GM23248 (cell line): ENCODE data around the gene SMCO2. TPM values are rescaled to one million over a fixed set of nuclear protein-coding genes. Genes with fewer than 3 reads are reported as not detected.
"Not testable (repeated sequence)": the region's sequence is repeated elsewhere in the genome, so short reads cannot be mapped to it uniquely, and the experiment has no call there.

ENCODE experiments used
- DNase-seq: peaks from one replicate; pipeline ENCODE4 v3.0.0-alpha.2; 2015
- H2AFZ ChIP-seq: fragments of 200-600 bp; sonication (generic); 2 replicates; pipeline ENCODE4 v1.6.1; 2016; ENCODE audit warnings: antibody characterized with exemption
- H3F3A ChIP-seq: fragments of 200-600 bp; sonication (generic); 2 replicates; pipeline ENCODE4 v1.6.1; 2016; ENCODE audit warnings: mild to moderate bottlenecking, antibody characterized with exemption, mixed run types; ENCODE audit not compliant: insufficient read depth
- H3K27ac ChIP-seq: fragments of 200-600 bp; sonication (generic); 2 replicates; pipeline ENCODE4 v1.5.1; 2016; ENCODE audit warnings: mild to moderate bottlenecking
- H3K27me3 ChIP-seq: fragments of 200-600 bp; sonication (generic); replicated peaks from 2 replicates; pipeline ENCODE4 v1.6.1; 2016; ENCODE audit warnings: mild to moderate bottlenecking; ENCODE audit not compliant: insufficient read depth
- H3K36me3 ChIP-seq: fragments of 200-600 bp; sonication (generic); 2 replicates; pipeline ENCODE4 v1.6.1; 2016; ENCODE audit warnings: low read depth, mild to moderate bottlenecking
- H3K4me1 ChIP-seq: fragments of 200-600 bp; sonication (generic); 2 replicates; pipeline ENCODE4 v1.6.1; 2016; ENCODE audit warnings: mild to moderate bottlenecking; ENCODE audit not compliant: insufficient read depth
- H3K4me2 ChIP-seq: fragments of 200-600 bp; sonication (generic); one replicate; pipeline ENCODE4 v1.6.1; 2016; ENCODE audit warnings: mild to moderate bottlenecking; ENCODE audit not compliant: unreplicated experiment
- H3K4me3 ChIP-seq: fragments of 200-600 bp; sonication (generic); 2 replicates; pipeline ENCODE4 v1.5.1; 2016; ENCODE audit warnings: mild to moderate bottlenecking
- H3K79me2 ChIP-seq: fragments of 200-600 bp; sonication (generic); 2 replicates; pipeline ENCODE4 v1.6.1; 2016; ENCODE audit warnings: mild to moderate bottlenecking; ENCODE audit not compliant: insufficient read depth
- H3K9ac ChIP-seq: fragments of 200-600 bp; sonication (generic); 2 replicates; pipeline ENCODE4 v1.6.1; 2016; ENCODE audit warnings: mild to moderate bottlenecking
- H3K9me2 ChIP-seq: fragments of 200-600 bp; sonication (generic); 2 replicates; pipeline ENCODE4 v1.6.1; 2016; ENCODE audit warnings: mixed run types, mild to moderate bottlenecking, moderate library complexity; ENCODE audit not compliant: insufficient read depth
- H3K9me3 ChIP-seq: fragments of 200-600 bp; sonication (generic); one replicate; pipeline ENCODE4 v1.6.1; 2017; ENCODE audit warnings: low read depth
- H4K20me1 ChIP-seq: fragments of 200-600 bp; sonication (generic); 2 replicates; pipeline ENCODE4 v1.6.0; 2016; ENCODE audit not compliant: insufficient read depth
- EZH2 ChIP-seq: fragments of 200-600 bp; sonication (generic); IDR thresholded peaks from 2 replicates; pipeline ENCODE4 v1.6.1; 2018; ENCODE audit warnings: antibody characterized with exemption, mild to moderate bottlenecking; ENCODE audit not compliant: insufficient read depth, poor library complexity, severe bottlenecking
- EZH2phosphoT487 ChIP-seq: fragments of 200-600 bp; sonication (generic); IDR thresholded peaks from 2 replicates; pipeline ENCODE4 v1.6.1; 2018; ENCODE audit warnings: antibody characterized with exemption, moderate library complexity, mild to moderate bottlenecking, low read depth; ENCODE audit not compliant: insufficient read depth
- WGBS, 2 experiments: methylation state at CpG; one replicate each; pipeline ENCODE4 v1.1.6; 2015 to 2017; ENCODE audit warnings: low lambda C conversion rate in 2 of 2, low coverage in 1 of 2; ENCODE audit errors: missing lambda C conversion rate in 2 of 2; 5-methylcytosine and 5-hydroxymethylcytosine counted together
- in situ Hi-C: fragments of 300-500 bp; cut with MboI; formaldehyde crosslinking; loops from 2 replicates; pipeline ENCODE4 v1.15.0; 2020
- polyA plus RNA-seq: library from polyadenylated mRNA; unstranded; fragments of >200 nt; fragmentation: Nextera tagmentation; extraction: Ambion mirVana; gene quantifications from 2 replicates; pipeline ENCODE4 v1.2.1, GENCODE V29; 2016
- total RNA-seq: library from RNA; depleted of rRNA; stranded (reverse); fragments of >200 nt; shearing (Covaris generic); gene quantifications from 2 replicates; pipeline ENCODE4 v1.2.3, GENCODE V29; 2014

The SMCO2 gene
- total and polyA plus RNA-seq, 2 experiments from 2014 or later: not detected

DNA sequence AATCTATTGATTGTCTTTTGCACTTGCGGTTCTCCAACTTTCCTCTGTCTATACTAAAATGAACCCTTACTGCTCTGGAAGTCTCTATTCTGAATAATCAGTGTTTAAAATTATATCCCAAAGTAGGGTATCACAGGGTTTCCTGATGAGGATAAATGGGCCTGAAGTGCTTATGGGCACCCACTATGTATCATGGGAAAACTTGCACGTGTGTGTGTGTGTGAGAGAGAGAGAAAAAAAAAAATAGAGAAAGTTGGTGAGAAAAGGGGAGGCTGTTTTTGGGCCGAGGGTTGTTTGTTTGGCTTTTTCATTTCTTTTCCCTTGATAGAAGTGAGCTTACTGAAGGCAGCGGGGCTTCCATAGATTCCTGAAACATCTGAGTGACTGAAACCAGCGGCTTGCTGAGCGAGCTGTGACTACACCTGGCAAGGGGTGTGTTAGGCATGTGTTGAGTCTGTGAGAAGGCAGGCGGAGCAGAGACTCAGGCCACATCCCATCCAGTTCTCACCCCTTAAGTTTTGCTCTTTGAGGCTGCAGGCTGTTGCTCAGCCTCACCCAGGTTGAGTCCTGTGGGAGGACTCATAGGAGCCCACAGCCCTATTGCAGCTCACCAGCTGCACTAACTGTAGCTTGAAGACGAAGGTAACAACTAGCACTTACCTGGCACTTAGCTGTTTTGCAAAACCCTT is 94.6 kb downstream of the SMCO2 start:
- Histone ChIP-seq H2AFZ (no peak overlapping the region), H3K9me2 (no peaks in the 10 kb centered on the region), H3K9me3 (no peaks in the 10 kb centered on the region), H3K9ac (no peak overlapping the region), H3K27ac (peak overlapping the region; percentile 90), H3K4me3 (no peak overlapping the region), H3F3A (peaks cover 51% of the 10 kb centered on the region), H4K20me1 (no peaks in the 10 kb centered on the region), H3K4me2 (no peak overlapping the region), H3K4me1 (peaks cover 58% of the 10 kb centered on the region), H3K79me2 (peaks cover 99% of the 10 kb centered on the region), H3K36me3 (no peaks in the 10 kb centered on the region), H3K27me3 (no peaks in the 10 kb centered on the region)
- no peak for TF ChIP-seq EZH2
- TF ChIP-seq EZH2phosphoT487: no peak
- DNase-seq: no peak
- 83 to 85% methylated on average over 8 of the region's 8 CpGs for WGBS, 2 experiments
- in situ Hi-C loops: no loop called here

DNA sequence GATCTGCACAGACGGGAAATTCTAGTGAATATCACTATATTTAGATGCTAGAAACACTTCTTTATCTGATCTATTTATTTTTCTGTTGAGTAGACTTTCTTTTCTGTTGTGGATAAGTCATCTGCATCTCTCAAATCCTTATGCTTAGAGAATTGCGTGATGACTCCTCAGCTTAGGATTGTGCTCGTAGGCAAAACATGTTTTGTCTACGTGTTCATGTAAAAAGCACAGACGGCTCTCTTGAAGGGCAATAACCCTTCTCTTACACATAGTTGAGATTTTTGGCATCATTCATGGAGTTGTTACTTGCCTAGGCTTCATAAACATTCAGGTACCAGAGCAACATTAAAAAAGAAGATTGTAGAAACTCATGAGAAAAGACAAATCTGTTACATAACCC is 96.1 kb downstream of the SMCO2 start:
- Histone ChIP-seq H3K9me2 (no peaks in the 10 kb centered on the region), H2AFZ (no peak overlapping the region), H3K27me3 (no peaks in the 10 kb centered on the region), H3K36me3 (no peaks in the 10 kb centered on the region), H4K20me1 (no peaks in the 10 kb centered on the region), H3F3A (peaks cover 48% of the 10 kb centered on the region), H3K4me2 (peak overlapping the region; percentile 79), H3K9ac (peak overlapping the region; percentile 61), H3K27ac (peak overlapping the region; percentile 90), H3K79me2 (peaks cover 99% of the 10 kb centered on the region), H3K4me3 (peak overlapping the region; percentile 47), H3K4me1 (peaks cover 54% of the 10 kb centered on the region), H3K9me3 (no peaks in the 10 kb centered on the region)
- in situ Hi-C loops: no loop called here
- TF ChIP-seq EZH2phosphoT487 (no peak), EZH2 (no peak)
- DNase-seq: peak; percentile 96
- WGBS, 2 experiments: 15 to 20% methylated on average over 5 of the region's 5 CpGs

DNA sequence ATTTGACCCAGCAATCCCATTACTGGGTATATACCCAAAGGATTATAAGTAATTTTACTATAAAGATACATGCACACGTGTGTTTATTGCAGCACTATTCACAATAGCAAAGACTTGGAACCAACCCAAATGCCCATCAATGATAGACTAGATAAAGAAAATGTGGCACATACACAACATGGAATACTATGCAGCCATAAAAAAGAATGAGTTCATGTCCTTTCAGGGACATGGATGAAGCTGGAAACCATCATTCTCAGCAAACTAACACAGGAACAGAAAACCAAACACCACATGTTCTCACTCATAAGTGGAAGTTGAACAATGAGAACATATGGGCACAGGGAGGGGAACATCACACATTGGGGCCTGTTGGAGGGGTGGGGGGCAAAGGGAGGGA is 98.3 kb downstream of the SMCO2 start:
- Histone ChIP-seq H3K79me2 (peaks cover 92% of the 10 kb centered on the region), H3F3A (peaks cover 52% of the 10 kb centered on the region), H3K4me1 (peaks cover 48% of the 10 kb centered on the region)
- H3K27me3 ChIP-seq, H4K20me1 ChIP-seq, H3K36me3 ChIP-seq, H3K9me2 ChIP-seq, H3K4me2 ChIP-seq, H2AFZ ChIP-seq, DNase-seq, in situ Hi-C loops, H3K27ac ChIP-seq, H3K9me3 ChIP-seq, H3K9ac ChIP-seq, H3K4me3 ChIP-seq: not testable (repeated sequence)
- 94 to 100% methylated on average over 1 of the region's 1 CpG for WGBS, 2 experiments

DNA sequence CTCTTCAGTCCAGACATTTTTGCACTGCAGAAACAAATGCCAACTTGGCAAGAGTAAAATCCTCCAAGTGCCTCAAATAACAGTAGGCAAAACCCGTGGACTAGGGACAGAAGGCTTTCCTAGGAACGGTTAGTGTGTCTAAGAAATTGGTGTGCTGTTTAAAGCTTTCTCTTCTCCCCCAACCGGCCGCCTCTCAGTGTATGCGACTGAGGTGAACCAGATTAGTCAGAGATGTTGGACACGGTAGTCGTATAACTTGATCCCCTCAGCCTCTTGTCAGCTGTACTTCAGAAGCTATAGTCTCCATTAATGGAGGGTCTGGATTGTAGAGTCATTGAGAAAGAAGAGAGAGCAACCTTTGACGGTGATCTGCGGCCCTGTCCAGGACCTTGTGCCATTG is 99.1 kb downstream of the SMCO2 start:
- Histone ChIP-seq H3K9me3 (no peaks in the 10 kb centered on the region), H3K79me2 (peaks cover 91% of the 10 kb centered on the region), H3K9ac (no peak overlapping the region), H3K4me1 (peaks cover 51% of the 10 kb centered on the region), H3K9me2 (no peaks in the 10 kb centered on the region), H3K27ac (no peak overlapping the region), H3K4me3 (no peak overlapping the region), H3K4me2 (no peak overlapping the region), H3K27me3 (no peaks in the 10 kb centered on the region), H4K20me1 (no peaks in the 10 kb centered on the region), H3F3A (peaks cover 56% of the 10 kb centered on the region), H2AFZ (no peak overlapping the region), H3K36me3 (no peaks in the 10 kb centered on the region)
- WGBS, 2 experiments: 84 to 85% methylated on average over 9 of the region's 9 CpGs
- in situ Hi-C loops: no loop called here
- no peak for DNase-seq
- no peak for TF ChIP-seq EZH2
- TF ChIP-seq EZH2phosphoT487: no peak

DNA sequence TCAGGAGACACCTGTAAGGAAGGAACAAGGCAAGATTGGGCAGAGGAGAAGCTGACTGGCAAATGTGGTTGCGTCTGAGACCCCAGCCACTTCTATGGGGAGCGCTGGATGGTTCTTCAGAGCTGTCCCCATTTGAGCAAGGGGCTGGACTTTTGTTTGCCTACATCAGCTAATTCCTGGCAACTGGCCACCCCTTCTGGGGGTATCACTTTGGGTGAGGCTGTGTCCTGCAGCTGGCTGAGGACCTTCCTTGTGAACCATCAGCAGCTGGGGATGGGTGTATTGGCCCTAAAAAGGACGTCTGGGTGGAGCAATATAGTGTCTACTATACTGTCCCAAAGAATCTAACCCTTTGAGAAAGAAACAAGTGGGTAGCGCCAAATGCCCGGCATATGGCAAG is 101.1 kb downstream of the SMCO2 start:
- no peaks in the 10 kb centered on the region for H3K27me3 ChIP-seq
- H3K9me2 ChIP-seq: no peaks in the 10 kb centered on the region
- H2AFZ ChIP-seq: no peak overlapping the region
- no peak for DNase-seq
- 90 to 93% methylated on average over 5 of the region's 5 CpGs for WGBS, 2 experiments
- peaks cover 54% of the 10 kb centered on the region for H3K4me1 ChIP-seq
- TF ChIP-seq EZH2 (no peak), EZH2phosphoT487 (no peak)
- no peak overlapping the region for H3K4me2 ChIP-seq
- H3K36me3 ChIP-seq: no peaks in the 10 kb centered on the region
- no peaks in the 10 kb centered on the region for H3K9me3 ChIP-seq
- in situ Hi-C loops: no loop called here
- H3K9ac ChIP-seq: no peak overlapping the region
- peak overlapping the region; percentile 99 for H3K27ac ChIP-seq
- no peaks in the 10 kb centered on the region for H4K20me1 ChIP-seq
- H3F3A ChIP-seq: peaks cover 57% of the 10 kb centered on the region
- no peak overlapping the region for H3K4me3 ChIP-seq
- H3K79me2 ChIP-seq: peaks cover 91% of the 10 kb centered on the region
